H1 (cell line): ENCODE measurements around the gene LRRC45.

Experiments used
- ATF2 ChIP-seq: IDR thresholded peaks from 2 replicates; pipeline ENCODE4 v1.6.1; 2012; ENCODE audit warnings: low read length, inconsistent platforms
- ATF3 ChIP-seq: IDR thresholded peaks from 2 replicates; pipeline ENCODE4 v1.6.1; 2011; ENCODE audit warnings: low read depth, mild to moderate bottlenecking, low read length; ENCODE audit not compliant: insufficient read depth
- CBX8 ChIP-seq: fragments of 300-800, 300-1000 bp; sonication (generic); IDR thresholded peaks from 2 replicates; pipeline ENCODE4 v1.7.1; 2016; ENCODE audit warnings: low read depth, low read length, borderline replicate concordance
- CTCF ChIP-seq, 3 experiments: IDR thresholded peaks; 1 replicate in 2 of 3; 2 replicates in 1 of 3; pipeline versions ENCODE4 v1.5.1 to v1.6.1; 2011; ENCODE audit warnings: low read length in 3 of 3, mild to moderate bottlenecking in 3 of 3, inconsistent platforms in 2 of 3, low read depth in 1 of 3, moderate library complexity in 1 of 3; ENCODE audit not compliant: insufficient read depth in 1 of 3; ENCODE audit errors: control extremely low read depth in 1 of 3
- EP300 ChIP-seq, 2 experiments: IDR thresholded peaks; 1 replicate in 1 of 2; 2 replicates in 1 of 2; pipeline ENCODE4 v1.6.1; 2011 to 2012; ENCODE audit warnings: low read depth in 2 of 2, low read length in 2 of 2, mild to moderate bottlenecking in 2 of 2, borderline replicate concordance in 1 of 2, inconsistent platforms in 1 of 2, moderate library complexity in 1 of 2
- EZH2 ChIP-seq: fragments of 200-600 bp; sonication (generic); IDR thresholded peaks from 2 replicates; pipeline ENCODE4 v1.7.1; 2012; ENCODE audit warnings: low read depth, mild to moderate bottlenecking, moderate library complexity, low read length, inconsistent platforms; ENCODE audit not compliant: severe bottlenecking
- JUN ChIP-seq: IDR thresholded peaks from 2 replicates; pipeline ENCODE4 v1.6.1; 2011; ENCODE audit warnings: low read depth, mild to moderate bottlenecking, improper control_type of control experiment, low read length
- POLR2AphosphoS5 ChIP-seq: IDR thresholded peaks from 2 replicates; pipeline ENCODE4 v1.6.1; 2011; ENCODE audit warnings: low read depth, low read length
- RFX5 ChIP-seq: IDR thresholded peaks from 2 replicates; pipeline ENCODE4 v1.6.1; 2011; ENCODE audit warnings: low read depth, low read length, improper control_type of control experiment, borderline replicate concordance
- SIN3A ChIP-seq, 2 experiments: IDR thresholded peaks in 1 of 2; conservative IDR thresholded peaks in 1 of 2; 2 replicates each; pipeline ENCODE4 v1.6.1; 2011 to 2012; ENCODE audit warnings: low read length in 2 of 2, improper control_type of control experiment in 1 of 2, low read depth in 1 of 2, mild to moderate bottlenecking in 1 of 2
- SRF ChIP-seq: IDR thresholded peaks from 2 replicates; pipeline ENCODE4 v1.6.1; 2011; ENCODE audit warnings: mild to moderate bottlenecking, low read depth, low read length, moderate library complexity
- TAF1 ChIP-seq: IDR thresholded peaks from 2 replicates; pipeline ENCODE4 v1.6.1; 2011; ENCODE audit warnings: mild to moderate bottlenecking, low read depth, low read length
- TAF7 ChIP-seq: optimal IDR thresholded peaks from 2 replicates; pipeline ENCODE3; 2011; ENCODE audit warnings: low read depth, mild to moderate bottlenecking, inconsistent platforms, low read length, moderate library complexity, borderline replicate concordance
- ZNF274 ChIP-seq: IDR thresholded peaks from 2 replicates; pipeline ENCODE4 v1.7.0; 2012; ENCODE audit warnings: low read length, borderline replicate concordance; ENCODE audit errors: extremely low read depth

GRCh38 chr17:82022310-82022980, 660 bp upstream of the LRRC45 start, which contains the start of gene CENPX:
- TF ChIP-seq CTCF (IDR thresholded peaks at IDR 0.05; ENCODE audit: control extremely low read depth in 1 of 3, insufficient read depth in 1 of 3, low read depth in 1 of 3, low read length in 3 of 3): no peak
- TF ChIP-seq ATF3: no peak
- TF ChIP-seq JUN: no peak
- no peak for TF ChIP-seq TAF7
- TF ChIP-seq EP300 (IDR thresholded peaks at IDR 0.05; ENCODE audit: borderline replicate concordance in 1 of 2, low read depth in 2 of 2, low read length in 2 of 2): no peak
- no peak for TF ChIP-seq CBX8
- no peak for TF ChIP-seq EZH2
- TF ChIP-seq TAF1: peak; percentile 66
- TF ChIP-seq POLR2AphosphoS5: peak; percentile 52; the same call in 1 of the 2 replicates
- no peak for TF ChIP-seq ATF2
- TF ChIP-seq ZNF274: no peak
- 0 out of 4 replicates have a peak, but pooled peaks of 1 of the 2 experiments have one; percentile 19 for TF ChIP-seq SIN3A (conservative IDR thresholded peaks at IDR 0.05 in 1 of 2, IDR thresholded peaks at IDR 0.05 in 1 of 2; ENCODE audit: low read depth in 1 of 2, low read length in 2 of 2)
- TF ChIP-seq SRF: no peak
- no peak for TF ChIP-seq RFX5
